ENCODE data around the gene MYL12B. TPM values are rescaled to one million over a fixed set of nuclear protein-coding genes. Genes with fewer than 3 reads are reported as not detected.
"Not testable (repeated sequence)": the region's sequence is repeated elsewhere in the genome, so short reads cannot be mapped to it uniquely, and the experiment has no call there.

The MYL12B gene
- polyA plus RNA-seq, 3 donors, result 153 to 539 (median 354) TPM

DNA sequence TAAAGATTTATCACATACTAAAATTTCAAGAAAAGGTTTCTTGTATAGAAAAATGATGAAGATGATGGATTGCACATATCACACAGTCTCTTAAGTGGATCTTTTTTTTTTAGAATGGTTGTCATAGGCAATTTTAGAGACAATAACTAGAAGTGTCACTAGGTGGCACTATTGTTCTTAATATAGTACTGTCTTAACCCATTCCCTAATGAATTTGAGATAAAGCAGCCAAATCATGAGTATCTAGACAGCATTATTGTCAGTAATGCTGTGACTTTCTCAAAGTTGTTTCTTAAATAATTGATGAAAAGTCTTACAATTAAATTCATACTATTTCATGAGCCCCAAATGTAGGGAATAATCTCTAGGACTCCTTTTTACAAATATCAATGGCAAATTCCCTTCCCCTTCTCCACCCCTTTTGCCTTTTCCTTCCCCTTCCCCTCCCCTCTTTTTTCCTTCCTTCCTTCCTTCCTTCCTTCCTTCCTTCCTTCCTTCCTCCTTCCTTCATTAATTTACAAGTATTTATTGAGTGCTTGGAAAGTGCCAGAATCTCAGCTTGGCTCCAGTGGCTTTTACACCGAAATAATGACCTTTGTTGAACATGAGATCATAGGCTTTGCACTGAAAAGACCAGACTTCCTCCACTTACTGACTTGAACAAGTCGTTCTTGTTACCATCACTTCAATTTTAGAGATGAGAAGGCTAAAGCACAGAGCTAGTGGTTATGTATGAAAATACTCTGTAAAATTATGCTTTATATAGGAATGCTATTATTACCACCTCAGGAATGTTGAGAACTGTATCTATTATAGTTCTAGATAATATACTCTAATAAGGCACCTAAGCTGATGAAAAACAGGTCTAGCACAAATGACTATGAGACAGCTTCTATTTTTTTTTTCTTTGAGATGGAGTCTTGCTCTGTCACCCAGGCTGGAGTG lies 19.8 kb downstream of the MYL12B start:
- 19 to 41% (median 31%) methylated on average over 2 of the region's 2 CpGs for WGBS, 3 donors
- no peak overlapping the region for H3K27ac ChIP-seq (ENCODE audit: low read depth, low read length)

DNA sequence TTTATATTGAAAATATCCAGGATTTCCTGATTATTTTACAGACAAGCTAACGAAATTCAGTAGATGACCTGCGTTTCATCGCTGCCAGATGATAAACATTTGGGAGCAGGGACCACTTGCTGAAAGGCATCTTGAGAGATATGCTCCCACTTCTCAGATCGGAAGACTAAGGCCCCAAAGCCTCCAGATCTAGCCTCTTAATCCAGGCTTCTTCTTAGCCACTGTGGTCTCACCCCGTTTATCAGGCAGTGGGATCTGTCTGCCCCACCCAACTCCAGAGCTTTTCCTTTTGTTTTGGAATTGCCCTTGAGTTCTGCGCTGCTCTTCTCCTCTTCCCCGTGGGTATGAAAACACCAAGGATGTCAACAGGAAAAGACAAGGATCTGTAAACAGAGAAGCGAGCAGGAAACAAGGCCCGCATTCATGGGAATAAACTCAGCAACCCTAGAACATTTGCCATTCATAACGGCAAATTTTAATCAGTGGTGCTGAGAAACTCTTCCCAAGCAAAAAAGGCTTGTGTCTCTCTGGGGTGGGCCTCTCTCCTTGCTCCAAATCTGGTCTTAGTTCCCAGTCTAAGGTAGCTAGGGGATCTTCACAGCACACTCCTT lies 21.4 kb downstream of the MYL12B start:
- WGBS, 3 donors, result 74 to 83% (median 82%) methylated on average over 10 of the region's 10 CpGs
- no peak overlapping the region for H3K27ac ChIP-seq (ENCODE audit: low read depth, low read length)

DNA sequence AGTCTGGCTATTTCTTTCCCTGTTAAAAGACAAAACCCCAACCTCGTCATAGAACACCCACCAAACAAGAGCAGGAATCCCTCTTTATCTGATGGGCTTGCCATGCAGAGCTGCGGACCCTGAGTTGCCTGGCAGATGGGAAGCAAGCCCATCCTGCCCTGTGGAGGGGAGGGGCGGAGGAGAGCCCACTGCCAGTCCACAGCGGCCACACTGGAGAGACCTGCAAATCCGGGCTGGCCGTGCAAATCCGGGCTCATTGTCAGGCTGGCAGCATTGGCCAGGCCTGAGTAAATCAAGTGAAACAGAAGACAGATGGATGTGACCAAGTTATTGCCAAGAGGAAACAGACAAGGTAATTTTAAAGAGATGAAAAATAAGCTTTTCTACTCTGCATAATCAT lies 22.0 kb downstream of the MYL12B start:
- WGBS, 3 donors, result 83 to 91% (median 86%) methylated on average over 7 of the region's 7 CpGs
- H3K27ac ChIP-seq (ENCODE audit: low read depth, low read length), result no peak overlapping the region

DNA sequence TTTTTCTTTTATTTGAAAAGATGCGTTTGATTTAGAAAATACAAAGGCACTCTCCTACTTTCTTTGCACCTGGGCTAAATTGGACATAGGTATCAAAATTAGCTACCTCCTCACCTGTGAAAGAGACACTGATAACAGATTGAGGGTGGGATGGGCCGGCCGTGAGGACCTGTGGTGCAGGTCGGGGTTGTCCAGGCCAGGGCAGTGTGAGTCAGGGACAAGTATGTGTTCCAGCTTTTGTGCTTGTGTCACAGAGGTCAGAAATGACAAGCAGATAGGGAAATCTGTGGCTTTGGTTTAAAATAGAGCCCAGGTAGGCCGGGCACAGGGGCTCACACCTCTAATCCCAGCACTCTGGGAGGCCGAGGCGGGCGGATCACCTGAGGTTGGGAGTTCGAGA lies 22.6 kb downstream of the MYL12B start:
- WGBS, 3 donors, result 92 to 96% (median 94%) methylated on average over 9 of the region's 9 CpGs
- H3K27ac ChIP-seq (ENCODE audit: low read depth, low read length), result no peak overlapping the region

DNA sequence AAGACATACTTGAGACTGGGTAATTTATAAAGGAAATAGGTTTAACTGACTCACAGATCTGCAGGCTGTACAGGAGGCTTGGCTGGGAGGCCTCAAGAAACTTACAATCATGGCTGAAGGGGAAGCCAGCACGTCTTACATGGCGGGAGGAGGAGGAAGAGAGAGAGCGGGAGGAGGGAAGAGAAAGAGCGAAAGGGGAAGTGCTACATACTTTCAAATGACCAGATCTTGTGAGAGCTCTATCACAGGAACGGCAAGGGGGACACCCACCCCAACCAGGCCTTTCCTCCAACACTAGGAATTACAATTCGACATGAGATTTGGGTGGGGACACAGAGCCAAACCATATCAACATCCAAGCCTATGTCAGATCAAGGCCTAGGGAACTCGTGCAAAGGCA lies 24.2 kb downstream of the MYL12B start:
- 74 to 91% (median 75%) methylated on average over 7 of the region's 7 CpGs for WGBS, 3 donors
- H3K27ac ChIP-seq (ENCODE audit: low read depth, low read length), result no peak overlapping the region

DNA sequence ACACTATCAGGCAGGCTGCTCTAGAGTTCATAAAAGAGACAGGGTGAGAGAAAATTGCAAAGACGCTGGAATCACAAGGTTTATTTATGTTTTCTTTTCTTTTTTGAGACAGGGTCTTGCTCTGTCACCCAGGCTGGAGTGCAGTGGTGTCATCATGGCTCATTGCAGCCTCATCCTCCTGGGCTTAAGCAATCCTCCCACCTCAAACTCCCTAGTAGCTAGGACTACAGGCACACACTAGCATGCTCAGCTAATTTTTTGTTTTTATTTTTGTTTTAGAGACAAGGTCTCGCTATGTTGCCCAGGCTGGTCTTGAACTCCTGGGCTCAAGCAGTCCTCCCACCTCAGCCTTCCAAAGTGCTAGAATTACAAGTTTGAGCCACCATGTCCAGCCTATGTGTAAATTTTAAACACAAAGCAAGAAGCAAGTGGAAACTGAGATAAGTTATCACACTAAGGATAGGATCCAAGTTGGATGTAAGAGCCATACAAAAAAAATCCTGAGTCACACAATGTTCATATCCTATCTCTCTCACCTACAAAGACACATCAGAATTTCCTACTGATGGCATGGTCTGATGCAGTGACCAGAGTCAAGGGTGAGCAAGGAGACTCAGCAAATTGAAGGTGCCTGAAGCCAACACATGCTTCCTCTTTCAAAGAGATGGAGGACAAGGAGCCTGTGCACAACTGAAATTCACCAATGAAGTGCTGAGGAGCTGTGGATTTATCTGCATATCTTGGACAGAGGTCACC lies 31.4 kb downstream of the MYL12B start:
- WGBS, 3 donors, result 89 to 97% (median 96%) methylated on average over 2 of the region's 2 CpGs
- no peak overlapping the region for H3K27ac ChIP-seq (ENCODE audit: low read depth, low read length)

DNA sequence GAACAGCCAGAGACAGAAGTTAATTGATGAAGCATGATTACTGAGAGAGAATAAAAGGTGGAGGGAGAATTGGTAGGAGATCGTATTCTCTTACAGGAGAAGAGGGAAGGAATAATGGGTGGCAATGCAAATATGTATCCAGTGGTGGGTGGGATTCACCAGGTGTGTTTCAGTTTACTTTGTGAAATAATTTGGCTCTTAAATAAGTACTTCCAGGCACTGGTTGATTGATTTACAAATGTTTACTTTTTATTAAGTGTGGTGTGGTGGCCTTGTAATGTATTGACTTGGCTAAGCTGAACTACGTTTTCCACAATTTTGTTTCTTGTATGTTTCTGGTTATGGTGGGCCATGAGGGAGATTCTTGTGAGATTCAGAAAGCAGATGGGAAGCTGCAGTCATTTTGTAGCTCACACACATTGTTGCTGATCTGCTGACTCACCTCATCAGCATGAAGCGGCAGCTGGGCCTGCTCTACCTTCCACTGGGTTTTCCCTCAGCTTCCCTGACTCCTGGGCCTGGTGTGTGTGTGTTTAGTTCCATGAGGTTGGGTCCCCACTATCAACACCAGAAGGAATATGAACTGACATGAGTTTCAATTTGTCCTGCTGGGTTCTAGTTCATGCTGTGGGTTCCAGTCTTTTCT lies 32.6 kb downstream of the MYL12B start:
- 41 to 94% (median 93%) methylated on average over 3 of the region's 3 CpGs for WGBS, 3 donors
- no peak overlapping the region for H3K27ac ChIP-seq (ENCODE audit: low read depth, low read length)

DNA sequence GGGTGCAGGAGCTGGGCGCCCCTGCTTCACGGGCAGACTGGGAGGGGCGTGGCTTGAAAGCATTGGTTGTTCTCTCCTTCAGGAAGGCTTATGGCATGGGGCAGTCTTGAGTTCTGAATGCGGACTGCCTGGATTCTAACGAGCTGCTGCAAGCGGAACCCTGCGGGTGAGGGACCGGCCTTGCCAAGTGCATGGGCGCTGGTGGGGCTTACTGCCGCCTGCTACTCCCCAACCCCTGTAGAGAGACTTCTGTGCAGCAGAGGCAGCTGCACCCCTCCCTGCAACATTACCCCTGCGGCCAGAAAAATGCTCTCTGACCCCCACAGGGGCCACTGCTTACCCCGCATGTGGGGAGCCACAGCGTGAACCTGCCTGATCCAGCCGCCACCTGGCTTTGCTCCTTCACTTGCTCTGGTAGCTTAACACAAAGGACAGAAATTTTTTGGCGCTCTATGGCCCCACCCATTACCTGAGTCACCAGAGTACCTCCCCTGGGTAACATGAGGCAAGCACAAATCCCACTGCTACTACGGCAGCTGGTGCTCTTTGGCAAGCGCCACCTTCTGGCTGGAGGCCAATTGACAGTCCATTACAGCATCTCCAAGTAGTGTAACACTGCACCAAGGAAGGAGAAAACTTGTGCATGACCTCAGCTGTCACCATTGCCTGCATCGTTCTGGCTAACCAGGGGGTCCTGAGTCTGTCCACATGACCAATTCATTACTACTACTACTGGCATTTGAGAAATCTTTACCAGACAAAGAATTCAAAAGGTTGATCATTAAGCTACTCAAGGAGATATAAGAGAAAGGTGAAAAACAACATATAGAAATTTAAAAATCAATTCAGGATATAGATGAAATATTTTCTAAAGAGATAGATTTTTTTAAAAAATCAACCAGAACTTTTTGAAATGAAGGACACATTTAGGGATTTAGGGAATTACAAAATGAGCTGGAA lies 35.4 kb downstream of the MYL12B start:
- WGBS, 3 donors, result 8 to 13% (median 11%) methylated on average over 18 of the region's 18 CpGs
- H3K27ac ChIP-seq (ENCODE audit: low read depth, low read length), result no peak overlapping the region

DNA sequence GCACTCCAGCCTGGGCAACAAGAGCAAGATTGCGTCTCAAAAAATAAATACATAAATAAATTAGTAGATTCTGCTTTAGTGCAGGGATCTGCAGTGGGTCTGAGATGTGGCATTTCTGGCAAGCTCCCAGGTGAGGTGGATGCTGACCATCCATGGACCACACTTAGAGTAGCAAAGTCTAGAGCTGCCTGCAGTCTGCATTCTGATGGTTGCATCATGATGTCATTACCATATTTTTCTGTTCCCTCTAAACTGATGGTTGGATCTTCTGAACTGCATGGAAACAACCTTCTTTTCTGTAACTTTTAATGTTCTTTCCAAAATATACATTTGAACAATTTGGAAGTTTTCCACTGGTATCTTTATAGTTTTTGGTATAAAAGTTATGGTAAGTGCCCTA lies 42.9 kb downstream of the MYL12B start:
- whole genome bisulfite sequencing, 3 donors, result 96 to 100% (median 98%) methylated on average over 1 of the region's 1 CpG
- H3K27ac ChIP-seq (ENCODE audit: low read depth, low read length), result no peak overlapping the region

DNA sequence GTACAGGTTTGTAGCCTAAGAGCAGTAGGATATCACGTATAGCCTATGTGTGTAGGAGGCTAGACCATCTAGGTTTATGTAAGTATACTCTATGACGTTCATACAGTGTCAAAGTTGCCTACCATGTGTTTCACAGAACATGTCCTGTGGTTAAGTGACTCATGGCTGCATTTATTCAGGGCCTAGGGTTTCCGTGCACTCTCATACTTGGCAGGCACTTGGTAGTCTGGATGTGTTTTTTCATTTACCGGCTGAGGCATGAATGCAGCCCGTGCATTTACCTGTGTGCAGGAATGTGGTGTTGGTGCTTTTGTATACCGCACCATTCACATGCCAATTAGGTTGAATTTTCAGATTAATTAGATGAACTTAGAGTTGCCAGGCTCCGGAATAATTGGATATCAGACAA lies 43.4 kb downstream of the MYL12B start:
- 73 to 86% (median 85%) methylated on average over 7 of the region's 7 CpGs for WGBS, 3 donors
- no peak overlapping the region for H3K27ac ChIP-seq (ENCODE audit: low read depth, low read length)

DNA sequence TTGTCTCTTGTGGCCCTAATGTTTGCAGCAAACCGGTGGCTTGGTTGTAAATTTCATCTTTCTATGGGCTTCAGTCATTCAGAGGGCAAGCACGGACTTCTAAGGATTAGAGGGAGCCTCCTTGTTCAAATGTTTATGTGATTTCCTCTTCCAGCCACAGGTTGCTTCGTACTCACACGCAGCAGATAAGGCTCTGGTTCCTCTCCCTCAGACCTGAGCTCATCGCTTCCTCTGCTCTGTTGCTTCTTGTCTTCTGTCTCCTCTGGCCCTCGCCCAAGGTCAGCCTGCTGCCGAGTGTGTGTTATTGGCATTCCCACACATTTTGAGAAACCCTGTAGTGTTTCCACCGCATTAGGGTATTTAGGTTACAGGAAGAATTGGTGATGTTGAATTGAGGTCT lies 44.0 kb downstream of the MYL12B start:
- H3K27ac ChIP-seq (ENCODE audit: low read depth, low read length), result no peak overlapping the region
- 33 to 49% (median 45%) methylated on average over 8 of the region's 8 CpGs for WGBS, 3 donors

DNA sequence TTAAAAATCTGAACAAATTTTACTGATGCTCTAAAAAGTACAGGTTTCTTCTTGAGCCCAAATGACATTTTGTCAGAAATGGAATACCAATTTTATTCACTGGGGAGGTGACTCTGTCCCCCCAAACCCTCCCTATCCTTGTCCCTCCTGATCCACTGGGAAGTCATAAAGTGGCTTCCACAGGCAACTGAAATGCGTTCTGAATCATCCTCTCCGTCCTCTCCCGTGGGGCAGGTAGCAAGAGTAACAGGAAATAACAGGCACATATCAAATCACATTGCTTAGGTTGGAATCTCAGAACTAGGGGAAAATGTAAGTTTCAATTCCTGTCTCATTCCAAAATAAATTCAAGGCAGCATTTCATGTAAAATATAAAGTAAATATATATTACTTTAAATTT lies 44.5 kb downstream of the MYL12B start:
- H3K27ac ChIP-seq (ENCODE audit: low read depth, low read length), result no peak overlapping the region

DNA sequence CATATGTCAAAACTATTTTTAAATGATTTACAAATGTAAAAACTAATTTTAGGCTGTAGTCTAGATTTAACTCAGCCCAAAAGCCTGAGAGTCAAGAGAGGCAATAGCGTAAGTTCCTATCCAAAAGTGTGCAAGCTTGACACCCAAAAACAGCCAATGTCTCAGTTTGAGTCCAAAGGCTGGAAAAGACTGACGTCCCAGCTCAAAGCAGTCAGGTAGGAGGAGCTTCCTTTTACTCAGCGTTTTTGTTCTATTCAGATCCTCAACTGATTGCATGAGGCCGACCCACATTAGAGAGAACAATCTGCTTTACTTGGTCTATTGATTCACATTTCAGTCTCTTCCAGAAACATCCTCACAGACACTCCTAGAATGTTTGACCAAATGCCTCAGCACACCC lies 51.8 kb downstream of the MYL12B start:
- H3K27ac ChIP-seq (ENCODE audit: low read depth, low read length), result no peak overlapping the region
- WGBS, 3 donors, result 54 to 59% (median 56%) methylated on average over 4 of the region's 4 CpGs

More for the DNA sequence above, 44.5 kb downstream of the MYL12B start:
- 64 to 89% (median 72%) methylated on average over 3 of the region's 3 CpGs for WGBS, 3 donors

DNA sequence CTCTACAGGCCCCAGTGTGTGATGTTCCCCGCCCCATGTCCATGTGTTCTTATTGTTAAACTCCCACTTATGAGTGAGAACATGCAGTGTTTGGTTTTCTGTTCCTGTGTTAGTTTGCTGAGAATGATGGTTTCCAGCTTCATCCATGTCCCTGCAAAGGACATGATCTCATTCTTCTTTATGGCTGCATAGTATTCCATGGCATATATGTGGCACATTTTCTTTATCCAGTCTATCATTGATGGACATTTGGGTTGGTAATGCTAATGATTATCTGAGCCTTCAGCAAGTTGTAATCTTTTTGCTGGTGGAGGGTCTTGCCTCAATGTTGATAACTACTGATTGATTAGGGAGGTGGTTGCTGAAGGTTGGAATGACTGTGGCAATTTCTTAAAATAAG lies 53.4 kb downstream of the MYL12B start:
- H3K27ac ChIP-seq (ENCODE audit: low read depth, low read length), result not testable (repeated sequence)
- WGBS, 3 donors, result 95 to 100% (median 96%) methylated on average over 1 of the region's 1 CpG

DNA sequence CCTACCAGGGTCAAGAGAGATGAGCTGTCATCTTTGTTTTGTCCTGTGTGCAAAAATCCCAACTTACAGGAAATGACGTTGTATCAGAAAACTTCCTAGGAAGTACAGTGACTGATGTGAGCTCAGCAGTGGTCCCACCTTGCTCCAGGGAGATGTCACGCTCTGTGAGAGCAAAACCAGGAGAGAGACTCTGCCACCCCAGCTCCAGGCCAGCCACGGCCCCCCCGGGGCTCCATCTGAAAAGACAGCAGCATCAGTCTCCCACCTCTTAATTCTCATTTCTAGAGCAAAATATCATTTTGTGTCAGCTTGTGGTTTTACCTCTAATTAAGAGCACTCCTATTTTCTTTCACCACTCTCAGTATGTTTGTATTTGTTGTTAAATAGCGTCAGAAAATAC lies 57.5 kb downstream of the MYL12B start:
- WGBS, 3 donors, result 69 to 74% (median 74%) methylated on average over 5 of the region's 5 CpGs

DNA sequence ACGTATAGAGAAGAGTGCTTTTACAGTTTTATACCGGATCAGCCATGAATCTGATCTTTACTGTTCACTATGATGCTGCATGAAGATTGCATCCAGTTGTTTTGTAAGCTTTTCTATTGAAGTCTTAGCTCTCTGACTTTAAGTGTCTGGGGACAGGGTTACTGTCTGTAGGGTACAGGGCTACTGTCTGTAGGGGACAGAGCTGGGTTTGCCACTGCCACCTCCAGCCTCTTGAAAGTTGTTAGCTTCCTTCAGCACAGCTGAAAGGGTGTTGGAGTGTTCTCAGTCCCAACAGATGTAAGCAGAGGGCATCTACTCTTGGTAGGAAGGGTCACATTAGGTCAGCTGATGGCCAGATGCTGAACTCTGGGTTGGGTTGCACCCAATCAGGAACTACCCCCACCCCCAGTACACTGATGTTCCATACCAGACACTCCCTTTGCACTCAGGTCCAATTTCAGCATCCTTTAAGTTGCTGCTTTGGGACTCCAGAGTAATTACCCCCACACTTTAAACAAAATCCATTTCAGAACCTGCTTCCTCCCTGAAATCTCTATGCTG lies 58.0 kb downstream of the MYL12B start:
- 69 to 84% (median 81%) methylated on average over 2 of the region's 2 CpGs for WGBS, 3 donors
- H3K27ac ChIP-seq (ENCODE audit: low read depth, low read length), result no peak overlapping the region

More for the DNA sequence above, 57.5 kb downstream of the MYL12B start:
- no peak overlapping the region for H3K27ac ChIP-seq (ENCODE audit: low read depth, low read length)

DNA sequence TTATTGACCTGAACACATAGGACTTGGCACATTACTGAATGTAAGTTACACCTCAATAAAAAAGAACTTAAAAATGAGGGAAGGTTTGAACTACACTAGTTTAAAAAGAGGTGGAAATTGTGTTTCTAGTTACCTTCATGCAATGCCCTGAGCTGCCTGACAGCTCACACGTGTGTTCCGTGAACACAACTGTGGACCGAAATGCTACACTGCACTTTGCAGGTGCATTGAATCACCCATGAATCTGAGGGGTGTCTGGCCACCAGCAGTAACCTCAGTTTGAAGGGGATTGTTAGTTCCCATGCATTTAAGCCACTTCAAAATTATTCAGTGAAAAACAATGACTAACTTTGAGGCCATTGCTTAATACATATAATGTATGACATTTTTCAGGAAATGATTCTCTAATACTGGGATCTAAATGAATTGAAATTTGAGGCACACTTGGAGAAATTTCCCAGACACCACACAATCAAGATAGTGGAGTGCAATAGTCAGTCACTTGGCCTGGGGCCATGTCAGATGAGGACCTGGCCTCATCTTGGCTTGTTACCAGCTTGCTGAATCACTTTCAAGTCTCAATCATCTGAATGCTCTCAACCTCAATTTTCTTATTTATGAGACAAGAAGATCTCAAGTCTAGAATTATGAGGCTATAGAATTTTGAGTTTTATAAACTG lies 59.3 kb downstream of the MYL12B start:
- 82 to 89% (median 84%) methylated on average over 3 of the region's 3 CpGs for WGBS, 3 donors
- no peak overlapping the region for H3K27ac ChIP-seq (ENCODE audit: low read depth, low read length)

Data from adipose tissue (tissue), 3 donors.